DND-41 (cell line): ENCODE measurements around the gene EYA2.

Experiments
- ATAC-seq: fragments of 200-7000 bp; cut with Tn5 transposase; 3 replicates; pipeline ENCODE4 v1.9.1; 2021; ENCODE audit warnings: low read depth; ENCODE audit not compliant: insufficient read depth
- DNase-seq: peaks from one replicate; pipeline ENCODE4 v3.0.0-alpha.2; 2020
- H2AFZ ChIP-seq: 2 replicates; pipeline ENCODE4 v1.6.0; 2012; ENCODE audit warnings: low read depth, low read length
- H3K27ac ChIP-seq: 2 replicates; pipeline ENCODE4 v1.5.1; 2012; ENCODE audit warnings: low read length, inconsistent platforms
- H3K27me3 ChIP-seq: fragments of 200-600 bp; sonication (generic); 2 replicates; pipeline ENCODE4 v1.6.0; 2012; ENCODE audit warnings: low read length, mild to moderate bottlenecking, inconsistent platforms; ENCODE audit not compliant: insufficient read depth, poor library complexity
- H3K36me3 ChIP-seq: 2 replicates; pipeline ENCODE4 v1.5.1; 2012; ENCODE audit warnings: low read length, inconsistent platforms; ENCODE audit not compliant: insufficient read depth
- H3K4me1 ChIP-seq: 2 replicates; pipeline ENCODE4 v1.5.1; 2012; ENCODE audit warnings: mild to moderate bottlenecking, low read length; ENCODE audit not compliant: insufficient read depth
- H3K4me2 ChIP-seq: 2 replicates; pipeline ENCODE4 v1.6.0; 2012; ENCODE audit warnings: mild to moderate bottlenecking, moderate library complexity, low read length, inconsistent platforms; ENCODE audit not compliant: insufficient read depth
- H3K4me3 ChIP-seq, 2 experiments: fragments of 200-600 bp in 1 of 2; shearing (Covaris generic) in 1 of 2; 2 replicates each; pipeline ENCODE4 v1.5.1; 2012 to 2016; ENCODE audit warnings: inconsistent platforms in 2 of 2, low read length in 2 of 2, mild to moderate bottlenecking in 2 of 2, low read depth in 1 of 2, moderate library complexity in 1 of 2
- H3K79me2 ChIP-seq: 2 replicates; pipeline ENCODE4 v1.6.0; 2012; ENCODE audit warnings: low read length, inconsistent platforms; ENCODE audit not compliant: insufficient read depth
- H3K9ac ChIP-seq: 2 replicates; pipeline ENCODE4 v1.6.0; 2012; ENCODE audit warnings: low read depth, mild to moderate bottlenecking, inconsistent platforms, low read length, moderate library complexity
- H3K9me3 ChIP-seq: 2 replicates; pipeline ENCODE4 v1.5.1; 2012; ENCODE audit warnings: low read length, moderate library complexity, mild to moderate bottlenecking, inconsistent platforms; ENCODE audit not compliant: insufficient read depth, severe bottlenecking
- H4K20me1 ChIP-seq: 2 replicates; pipeline ENCODE4 v1.6.0; 2012; ENCODE audit warnings: low read length; ENCODE audit not compliant: insufficient read depth
- EZH2 ChIP-seq: IDR thresholded peaks from 3 replicates; pipeline ENCODE4 v1.6.1; 2012; ENCODE audit warnings: borderline replicate concordance, low read depth, mild to moderate bottlenecking, moderate library complexity, low read length, inconsistent platforms; ENCODE audit not compliant: severe bottlenecking
- TF ChIP-seq, protein P1 (sequence below): IDR thresholded peaks from 2 replicates; pipeline ENCODE4 v1.5.1; 2012; ENCODE audit warnings: borderline replicate concordance, low read length, moderate library complexity, mild to moderate bottlenecking; ENCODE audit not compliant: poor library complexity, severe bottlenecking; ENCODE audit errors: extremely low read depth

EYA2 gene

GRCh38 chr20:46915575-46916257, 21.1 kb downstream of the EYA2 start:
- no peak overlapping the region for H3K27ac ChIP-seq
- H3K27me3 ChIP-seq = no peaks in the 10 kb centered on the region
- no peaks in the 10 kb centered on the region for H4K20me1 ChIP-seq
- DNase-seq (no peak), ATAC-seq (no peak)
- H3K4me2 ChIP-seq = no peak overlapping the region
- TF ChIP-seq, protein P1, sequence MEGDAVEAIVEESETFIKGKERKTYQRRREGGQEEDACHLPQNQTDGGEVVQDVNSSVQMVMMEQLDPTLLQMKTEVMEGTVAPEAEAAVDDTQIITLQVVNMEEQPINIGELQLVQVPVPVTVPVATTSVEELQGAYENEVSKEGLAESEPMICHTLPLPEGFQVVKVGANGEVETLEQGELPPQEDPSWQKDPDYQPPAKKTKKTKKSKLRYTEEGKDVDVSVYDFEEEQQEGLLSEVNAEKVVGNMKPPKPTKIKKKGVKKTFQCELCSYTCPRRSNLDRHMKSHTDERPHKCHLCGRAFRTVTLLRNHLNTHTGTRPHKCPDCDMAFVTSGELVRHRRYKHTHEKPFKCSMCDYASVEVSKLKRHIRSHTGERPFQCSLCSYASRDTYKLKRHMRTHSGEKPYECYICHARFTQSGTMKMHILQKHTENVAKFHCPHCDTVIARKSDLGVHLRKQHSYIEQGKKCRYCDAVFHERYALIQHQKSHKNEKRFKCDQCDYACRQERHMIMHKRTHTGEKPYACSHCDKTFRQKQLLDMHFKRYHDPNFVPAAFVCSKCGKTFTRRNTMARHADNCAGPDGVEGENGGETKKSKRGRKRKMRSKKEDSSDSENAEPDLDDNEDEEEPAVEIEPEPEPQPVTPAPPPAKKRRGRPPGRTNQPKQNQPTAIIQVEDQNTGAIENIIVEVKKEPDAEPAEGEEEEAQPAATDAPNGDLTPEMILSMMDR = no peak
- TF ChIP-seq EZH2 = no peak
- H3K79me2 ChIP-seq = no peaks in the 10 kb centered on the region
- no peaks in the 10 kb centered on the region for H3K36me3 ChIP-seq
- H2AFZ ChIP-seq = no peak overlapping the region
- no peak overlapping the region for H3K9ac ChIP-seq
- no peaks in the 10 kb centered on the region for H3K4me1 ChIP-seq
- H3K9me3 ChIP-seq = no peaks in the 10 kb centered on the region
- no peak overlapping the region for H3K4me3 ChIP-seq

DNA sequence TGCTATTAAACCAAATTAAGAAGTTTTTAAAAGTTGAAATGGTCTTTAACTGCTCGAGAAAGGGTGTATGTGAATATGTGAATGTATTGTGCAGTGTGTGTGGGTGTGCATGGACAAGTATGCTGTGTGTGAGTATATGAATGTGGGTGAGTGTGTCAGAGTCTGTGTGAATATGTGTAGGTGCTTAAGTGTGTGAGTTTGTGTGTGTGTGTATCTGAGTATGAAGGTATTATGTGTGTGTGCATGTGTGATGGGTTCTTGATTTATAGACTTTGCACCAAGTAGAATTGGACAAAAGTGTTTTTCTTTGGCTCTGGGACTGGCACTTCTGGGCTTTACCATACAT, 21.6 kb downstream of the EYA2 start:
- no peak for ATAC-seq
- TF ChIP-seq, protein P1 = no peak
- no peak for TF ChIP-seq EZH2
- H3K79me2 ChIP-seq = no peaks in the 10 kb centered on the region

DNA sequence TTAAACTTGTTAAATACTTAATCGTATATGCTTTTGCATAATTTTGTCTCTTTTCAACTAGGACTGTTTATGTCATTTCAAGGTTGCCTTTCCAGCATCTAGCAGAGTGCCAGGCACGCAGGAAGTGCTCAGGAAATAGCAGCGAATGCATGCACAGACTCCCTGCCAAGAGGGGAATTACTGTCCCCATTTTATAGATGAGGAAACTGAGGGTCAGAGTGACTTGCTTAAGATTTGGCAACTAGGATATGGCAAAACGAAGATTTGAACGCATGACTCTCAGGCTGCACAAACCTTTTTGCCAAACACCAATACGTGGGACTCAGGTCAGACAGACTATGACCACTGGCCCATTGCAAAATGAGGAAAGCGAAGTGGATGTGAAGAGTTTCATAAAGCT, 22.5 kb downstream of the EYA2 start:
- no peaks in the 10 kb centered on the region for H3K27me3 ChIP-seq
- no peaks in the 10 kb centered on the region for H3K36me3 ChIP-seq
- H3K4me2 ChIP-seq = no peak overlapping the region
- H3K9ac ChIP-seq = no peak overlapping the region
- no peaks in the 10 kb centered on the region for H3K79me2 ChIP-seq
- no peak overlapping the region for H3K4me3 ChIP-seq
- ATAC-seq (no peak), DNase-seq (no peak)
- H3K4me1 ChIP-seq = no peaks in the 10 kb centered on the region
- no peaks in the 10 kb centered on the region for H3K9me3 ChIP-seq
- H3K27ac ChIP-seq = no peak overlapping the region
- TF ChIP-seq, protein P1 = no peak
- no peak for TF ChIP-seq EZH2
- no peak overlapping the region for H2AFZ ChIP-seq
- no peaks in the 10 kb centered on the region for H4K20me1 ChIP-seq

More for the DNA sequence above, 21.6 kb downstream of the EYA2 start:
- H3K9ac ChIP-seq = no peak overlapping the region
- H3K4me1 ChIP-seq = no peaks in the 10 kb centered on the region
- no peaks in the 10 kb centered on the region for H3K27me3 ChIP-seq
- no peaks in the 10 kb centered on the region for H3K9me3 ChIP-seq
- H4K20me1 ChIP-seq = no peaks in the 10 kb centered on the region
- DNase-seq = no peak
- no peak overlapping the region for H3K4me2 ChIP-seq
- no peaks in the 10 kb centered on the region for H3K36me3 ChIP-seq
- no peak overlapping the region for H3K4me3 ChIP-seq
- H2AFZ ChIP-seq = no peak overlapping the region
- H3K27ac ChIP-seq = no peak overlapping the region
